ENCODE measurements around the gene UGT1A6.

The UGT1A6 gene

DNA sequence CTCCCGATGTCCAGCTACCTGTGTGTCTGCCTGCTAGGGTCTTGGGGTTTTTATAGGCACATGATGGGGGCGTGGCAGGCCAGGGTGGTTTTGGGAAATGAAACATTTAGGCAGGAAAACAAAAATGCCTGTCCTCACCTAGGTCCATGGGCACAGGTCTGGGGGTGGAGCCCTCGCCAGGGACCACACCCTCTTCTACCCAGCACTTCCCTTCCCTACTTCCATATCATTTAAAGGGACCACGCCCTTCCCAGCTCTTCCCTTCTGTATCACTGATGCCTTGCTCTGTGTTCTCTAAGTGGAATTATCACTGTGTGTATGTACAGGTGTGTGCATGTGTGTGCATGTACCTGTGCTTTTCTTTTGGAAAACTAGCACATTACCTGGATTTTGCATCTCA is 73.7 kb downstream of the UGT1A6 start:
- Histone ChIP-seq H3K4me1 (ENCODE audit: control insufficient read depth, insufficient read depth, low read length) (no peaks in the 10 kb centered on the region), H3K27me3 (ENCODE audit: control insufficient read depth in 1 of 2, insufficient read depth in 2 of 2, low read length in 2 of 2) (peaks cover 0 to 4% of the 10 kb centered on the region in 2 donors), H3K36me3 (ENCODE audit: control insufficient read depth in 2 of 2, insufficient read depth in 2 of 2, low read length in 2 of 2) (no peaks in the 10 kb centered on the region), H3K9me3 (ENCODE audit: control insufficient read depth in 2 of 2, low read length in 2 of 2) (no peaks in the 10 kb centered on the region), H3K4me3 (ENCODE audit: low read length in 2 of 2) (no peak overlapping the region), H3K27ac (ENCODE audit: low read length) (no peak overlapping the region), H3K9ac (ENCODE audit: low read length in 2 of 2) (no peak overlapping the region)

GRCh38 chr2:233768076-233768475 is 75.4 kb downstream of the UGT1A6 start:
- no peaks in the 10 kb centered on the region for H3K4me1 ChIP-seq (ENCODE audit: control insufficient read depth, insufficient read depth, low read length)
- no peaks in the 10 kb centered on the region for H3K9me3 ChIP-seq (ENCODE audit: control insufficient read depth in 2 of 2, low read length in 2 of 2)
- no peak overlapping the region for H3K4me3 ChIP-seq (ENCODE audit: low read length in 2 of 2)
- peaks cover 0 to 4% of the 10 kb centered on the region in 2 donors for H3K27me3 ChIP-seq (ENCODE audit: control insufficient read depth in 1 of 2, insufficient read depth in 2 of 2, low read length in 2 of 2)
- no peaks in the 10 kb centered on the region for H3K36me3 ChIP-seq (ENCODE audit: control insufficient read depth in 2 of 2, insufficient read depth in 2 of 2, low read length in 2 of 2)
- no peak overlapping the region for H3K9ac ChIP-seq (ENCODE audit: low read length in 2 of 2)
- no peak overlapping the region for H3K27ac ChIP-seq (ENCODE audit: low read length)

- H3K27ac ChIP-seq (ENCODE audit: low read length): no peak overlapping the region
- no peaks in the 10 kb centered on the region for H3K9me3 ChIP-seq (ENCODE audit: control insufficient read depth in 2 of 2, low read length in 2 of 2)
- no peaks in the 10 kb centered on the region for H3K4me1 ChIP-seq (ENCODE audit: control insufficient read depth, insufficient read depth, low read length)
- H3K4me3 ChIP-seq (ENCODE audit: low read length in 2 of 2): no peak overlapping the region
- no peaks in the 10 kb centered on the region for H3K36me3 ChIP-seq (ENCODE audit: control insufficient read depth in 2 of 2, insufficient read depth in 2 of 2, low read length in 2 of 2)
- H3K9ac ChIP-seq (ENCODE audit: low read length in 2 of 2): no peak overlapping the region
- peaks cover 0 to 4% of the 10 kb centered on the region in 2 donors for H3K27me3 ChIP-seq (ENCODE audit: control insufficient read depth in 1 of 2, insufficient read depth in 2 of 2, low read length in 2 of 2)
These were observed 76.6 kb downstream of the UGT1A6 start for GRCh38 chr2:233769260-233769659.

- H3K36me3 ChIP-seq (ENCODE audit: control insufficient read depth in 2 of 2, insufficient read depth in 2 of 2, low read length in 2 of 2): no peaks in the 10 kb centered on the region
- H3K9ac ChIP-seq (ENCODE audit: low read length in 2 of 2): no peak overlapping the region
- peaks cover 2 to 8% of the 10 kb centered on the region in 2 donors for H3K9me3 ChIP-seq (ENCODE audit: control insufficient read depth in 2 of 2, low read length in 2 of 2)
- H3K4me1 ChIP-seq (ENCODE audit: control insufficient read depth, insufficient read depth, low read length): no peaks in the 10 kb centered on the region
- H3K4me3 ChIP-seq (ENCODE audit: low read length in 2 of 2): no peak overlapping the region
- peaks cover 0 to 4% of the 10 kb centered on the region in 2 donors for H3K27me3 ChIP-seq (ENCODE audit: control insufficient read depth in 1 of 2, insufficient read depth in 2 of 2, low read length in 2 of 2)
- no peak overlapping the region for H3K27ac ChIP-seq (ENCODE audit: low read length)
These were observed 79.5 kb downstream of the UGT1A6 start for GRCh38 chr2:233772153-233772552.

GRCh38 chr2:233772583-233772982 is 79.9 kb downstream of the UGT1A6 start:
- Histone ChIP-seq H3K36me3 (ENCODE audit: control insufficient read depth in 2 of 2, insufficient read depth in 2 of 2, low read length in 2 of 2) (no peaks in the 10 kb centered on the region), H3K9ac (ENCODE audit: low read length in 2 of 2) (no peak overlapping the region), H3K9me3 (ENCODE audit: control insufficient read depth in 2 of 2, low read length in 2 of 2) (peaks cover 2 to 9% of the 10 kb centered on the region in 2 donors), H3K4me1 (ENCODE audit: control insufficient read depth, insufficient read depth, low read length) (no peaks in the 10 kb centered on the region), H3K27ac (ENCODE audit: low read length) (no peak overlapping the region), H3K27me3 (ENCODE audit: control insufficient read depth in 1 of 2, insufficient read depth in 2 of 2, low read length in 2 of 2) (peaks cover 0 to 5% of the 10 kb centered on the region in 2 donors), H3K4me3 (ENCODE audit: low read length in 2 of 2) (no peak overlapping the region)

- Histone ChIP-seq H3K4me3 (ENCODE audit: low read length in 2 of 2) (no peak overlapping the region), H3K36me3 (ENCODE audit: control insufficient read depth in 2 of 2, insufficient read depth in 2 of 2, low read length in 2 of 2) (no peaks in the 10 kb centered on the region), H3K27ac (ENCODE audit: low read length) (no peak overlapping the region), H3K27me3 (ENCODE audit: control insufficient read depth in 1 of 2, insufficient read depth in 2 of 2, low read length in 2 of 2) (peaks cover 0 to 5% of the 10 kb centered on the region in 2 donors), H3K9me3 (ENCODE audit: control insufficient read depth in 2 of 2, low read length in 2 of 2) (peaks cover 4 to 15% of the 10 kb centered on the region in 2 donors), H3K4me1 (ENCODE audit: control insufficient read depth, insufficient read depth, low read length) (no peaks in the 10 kb centered on the region), H3K9ac (ENCODE audit: low read length in 2 of 2) (no peak overlapping the region)
These were observed 81.2 kb downstream of the UGT1A6 start for GRCh38 chr2:233773854-233774253.

- no peaks in the 10 kb centered on the region for H3K4me1 ChIP-seq (ENCODE audit: control insufficient read depth, insufficient read depth, low read length)
- peaks cover 6 to 17% of the 10 kb centered on the region in 2 donors for H3K9me3 ChIP-seq (ENCODE audit: control insufficient read depth in 2 of 2, low read length in 2 of 2)
- no peak overlapping the region for H3K9ac ChIP-seq (ENCODE audit: low read length in 2 of 2)
- H3K4me3 ChIP-seq (ENCODE audit: low read length in 2 of 2): no peak overlapping the region
- H3K36me3 ChIP-seq (ENCODE audit: control insufficient read depth in 2 of 2, insufficient read depth in 2 of 2, low read length in 2 of 2): no peaks in the 10 kb centered on the region
- H3K27me3 ChIP-seq (ENCODE audit: control insufficient read depth in 1 of 2, insufficient read depth in 2 of 2, low read length in 2 of 2): peaks cover 0 to 3% of the 10 kb centered on the region in 2 donors
- H3K27ac ChIP-seq (ENCODE audit: low read length): no peak overlapping the region
These were observed 82.7 kb downstream of the UGT1A6 start for GRCh38 chr2:233775414-233775813.

DNA sequence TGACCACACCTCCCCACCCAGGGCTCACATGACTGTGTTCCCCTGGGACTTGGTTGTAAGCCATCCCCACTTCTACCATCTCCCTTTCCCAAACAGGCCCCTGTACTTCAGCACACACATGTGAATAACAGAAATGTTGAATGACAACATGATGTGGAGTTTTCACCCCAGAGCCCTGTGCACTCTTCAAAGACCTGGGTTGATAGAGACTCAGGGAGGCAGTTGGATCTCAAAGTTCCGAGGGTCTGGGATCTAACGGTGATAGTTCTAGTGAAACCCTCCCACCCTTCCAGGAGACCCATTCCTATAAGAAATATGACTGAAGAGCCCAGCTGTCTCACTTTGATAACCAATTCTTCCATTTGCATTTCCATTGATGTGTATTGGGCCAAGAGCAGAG is 85.3 kb downstream of the UGT1A6 start, which contains the start of gene MROH2A:
Gene MROH2A (plus strand): TSS at position 301 of the 400 bp plus-strand sequence. CDS start 1,029 bp downstream, outside the sequence.
- Histone ChIP-seq H3K4me3 (ENCODE audit: low read length in 2 of 2) (no peak within 1 kb of the TSS), H3K9ac (ENCODE audit: low read length in 2 of 2) (no peak within 1 kb of the TSS), H3K36me3 (ENCODE audit: control insufficient read depth in 2 of 2, insufficient read depth in 2 of 2, low read length in 2 of 2) (no peaks in the 10 kb centered on the region), H3K9me3 (ENCODE audit: control insufficient read depth in 2 of 2, low read length in 2 of 2) (peaks cover 6 to 17% of the 10 kb centered on the region in 2 donors), H3K27ac (ENCODE audit: low read length) (no peak within 1 kb of the TSS), H3K27me3 (ENCODE audit: control insufficient read depth in 1 of 2, insufficient read depth in 2 of 2, low read length in 2 of 2) (peaks cover 0 to 3% of the 10 kb centered on the region in 2 donors), H3K4me1 (ENCODE audit: control insufficient read depth, insufficient read depth, low read length) (no peaks in the 10 kb centered on the region)

DNA sequence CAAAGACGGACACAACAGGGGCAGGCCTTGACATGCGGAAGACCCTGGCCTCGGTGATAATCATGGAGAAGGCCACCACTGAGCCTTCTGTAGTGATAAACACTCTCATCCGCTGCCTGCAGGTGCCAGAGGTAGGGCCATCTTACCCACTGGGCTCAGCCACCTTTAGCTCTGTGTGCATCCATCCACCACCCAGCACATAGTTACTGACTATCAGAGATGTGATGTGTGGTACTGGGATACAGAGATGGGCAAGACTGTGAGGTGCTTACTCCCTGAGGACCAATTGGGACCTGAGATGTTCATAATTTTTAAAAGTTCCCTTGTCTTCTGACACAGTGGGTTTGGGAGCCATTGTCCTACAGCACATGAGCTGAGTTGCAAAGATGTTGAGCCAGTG is 87.0 kb downstream of the UGT1A6 start:
- Histone ChIP-seq H3K9me3 (ENCODE audit: control insufficient read depth in 2 of 2, low read length in 2 of 2) (peaks cover 6 to 17% of the 10 kb centered on the region in 2 donors), H3K4me3 (ENCODE audit: low read length in 2 of 2) (no peak overlapping the region), H3K36me3 (ENCODE audit: control insufficient read depth in 2 of 2, insufficient read depth in 2 of 2, low read length in 2 of 2) (no peaks in the 10 kb centered on the region), H3K9ac (ENCODE audit: low read length in 2 of 2) (no peak overlapping the region), H3K4me1 (ENCODE audit: control insufficient read depth, insufficient read depth, low read length) (no peaks in the 10 kb centered on the region), H3K27me3 (ENCODE audit: control insufficient read depth in 1 of 2, insufficient read depth in 2 of 2, low read length in 2 of 2) (peaks cover 0 to 3% of the 10 kb centered on the region in 2 donors), H3K27ac (ENCODE audit: low read length) (no peak overlapping the region)

DNA sequence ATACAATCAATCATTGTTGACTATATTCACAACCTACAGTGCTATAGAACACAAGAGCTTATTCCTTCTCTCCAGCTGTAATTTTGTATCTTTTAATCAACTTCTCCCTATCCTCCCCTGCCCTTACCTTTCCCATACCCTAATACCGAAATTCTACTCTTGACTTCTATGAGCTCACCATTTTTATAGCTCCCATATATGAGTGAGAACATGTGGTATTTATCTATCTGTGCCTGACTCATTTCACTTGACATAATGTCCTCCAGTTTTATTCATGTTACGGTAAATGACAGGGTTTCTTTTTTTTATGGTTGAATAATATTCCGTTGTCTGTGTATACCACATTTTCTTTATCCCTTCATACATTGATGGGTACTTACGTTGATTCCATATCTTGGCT is 88.1 kb downstream of the UGT1A6 start:
- Histone ChIP-seq H3K27ac (ENCODE audit: low read length) (no peak overlapping the region), H3K9me3 (ENCODE audit: control insufficient read depth in 2 of 2, low read length in 2 of 2) (peaks cover 6 to 13% of the 10 kb centered on the region in 2 donors), H3K27me3 (ENCODE audit: control insufficient read depth in 1 of 2, insufficient read depth in 2 of 2, low read length in 2 of 2) (peaks cover 0 to 4% of the 10 kb centered on the region in 2 donors), H3K4me3 (ENCODE audit: low read length in 2 of 2) (no peak overlapping the region), H3K36me3 (ENCODE audit: control insufficient read depth in 2 of 2, insufficient read depth in 2 of 2, low read length in 2 of 2) (no peaks in the 10 kb centered on the region), H3K9ac (ENCODE audit: low read length in 2 of 2) (no peak overlapping the region), H3K4me1 (ENCODE audit: control insufficient read depth, insufficient read depth, low read length) (no peaks in the 10 kb centered on the region)

GRCh38 chr2:233789554-233789953 is 96.9 kb downstream of the UGT1A6 start:
- Histone ChIP-seq H3K27ac (ENCODE audit: low read length) (no peak overlapping the region), H3K9ac (ENCODE audit: low read length in 2 of 2) (no peak overlapping the region), H3K36me3 (ENCODE audit: control insufficient read depth in 2 of 2, insufficient read depth in 2 of 2, low read length in 2 of 2) (no peaks in the 10 kb centered on the region)

More at GRCh38 chr2:233789554-233789953, 96.9 kb downstream of the UGT1A6 start:
- no peaks in the 10 kb centered on the region for H3K4me1 ChIP-seq (ENCODE audit: control insufficient read depth, insufficient read depth, low read length)
- H3K27me3 ChIP-seq (ENCODE audit: control insufficient read depth in 1 of 2, insufficient read depth in 2 of 2, low read length in 2 of 2): peaks cover 0 to 5% of the 10 kb centered on the region in 2 donors
- no peak overlapping the region for H3K4me3 ChIP-seq (ENCODE audit: low read length in 2 of 2)
- H3K9me3 ChIP-seq (ENCODE audit: control insufficient read depth in 2 of 2, low read length in 2 of 2): peaks cover 0 to 2% of the 10 kb centered on the region in 2 donors

Data from stomach smooth muscle (tissue), 2 donors.